Neuronal stem cell (in vitro differentiated cells): ENCODE data around the gene OBP2A.
A peak's percentile ranks its signal among the peaks of the same experiment; 100 is the strongest.

Experiments
- DNase-seq: peaks from one replicate; pipeline ENCODE4 v3.0.0-alpha.2; 2013; ENCODE audit warnings: low spot score
- H2AFZ ChIP-seq: one replicate; pipeline ENCODE4 v1.6.1; 2013; ENCODE audit warnings: mild to moderate bottlenecking, low read length, inconsistent platforms
- H2AK5ac ChIP-seq: 2 replicates; pipeline ENCODE4 v1.6.1; 2013; ENCODE audit warnings: low read depth, mild to moderate bottlenecking, inconsistent platforms, low read length, moderate library complexity, mixed read lengths
- H2BK120ac ChIP-seq: 2 replicates; pipeline ENCODE4 v1.6.1; 2013; ENCODE audit warnings: low read depth, mild to moderate bottlenecking, inconsistent platforms, low read length, moderate library complexity, mixed read lengths
- H2BK12ac ChIP-seq: one replicate; pipeline ENCODE4 v1.6.1; 2013; ENCODE audit warnings: low read length, inconsistent platforms
- H2BK15ac ChIP-seq: 2 replicates; pipeline ENCODE4 v1.6.1; 2013; ENCODE audit warnings: mild to moderate bottlenecking, low read length, inconsistent platforms, mixed read lengths
- H2BK5ac ChIP-seq: one replicate; pipeline ENCODE4 v1.6.1; 2013; ENCODE audit warnings: inconsistent platforms, mild to moderate bottlenecking, low read length, moderate library complexity
- H3K14ac ChIP-seq: one replicate; pipeline ENCODE4 v1.6.1; 2013; ENCODE audit warnings: low read length, inconsistent platforms
- H3K18ac ChIP-seq: 2 replicates; pipeline ENCODE4 v1.6.1; 2013; ENCODE audit warnings: low read length, inconsistent platforms
- H3K23ac ChIP-seq: 2 replicates; pipeline ENCODE4 v1.6.1; 2013; ENCODE audit warnings: low read depth, mild to moderate bottlenecking, mixed read lengths, low read length, inconsistent platforms; ENCODE audit not compliant: poor library complexity
- H3K27ac ChIP-seq: replicated peaks from 3 replicates; pipeline ENCODE4 v1.5.1; 2013; ENCODE audit warnings: low read length, inconsistent platforms
- H3K27me3 ChIP-seq, 3 experiments: 2 replicates each; pipeline ENCODE4 v1.6.1; 2013; ENCODE audit warnings: low read length in 3 of 3, mild to moderate bottlenecking in 2 of 3, inconsistent platforms in 1 of 3, low read depth in 1 of 3, mixed read lengths in 1 of 3, moderate library complexity in 1 of 3; ENCODE audit not compliant: control insufficient read depth in 3 of 3, insufficient read depth in 3 of 3
- H3K36me3 ChIP-seq, 2 donors: replicated peaks in 1 of 2; 2 replicates each; pipeline ENCODE4 v1.6.1; 2013; ENCODE audit warnings: low read length in 2 of 2; ENCODE audit not compliant: control insufficient read depth in 2 of 2, insufficient read depth in 2 of 2
- H3K4ac ChIP-seq: 2 replicates; pipeline ENCODE4 v1.6.1; 2013; ENCODE audit warnings: inconsistent platforms, mild to moderate bottlenecking, low read length, moderate library complexity
- H3K4me1 ChIP-seq, 2 donors: 1 replicate in 1 of 2; 2 replicates in 1 of 2; pipeline ENCODE4 v1.6.1; 2013; ENCODE audit warnings: low read length in 2 of 2, low read depth in 1 of 2; ENCODE audit not compliant: control insufficient read depth in 2 of 2, insufficient read depth in 1 of 2
- H3K4me2 ChIP-seq: one replicate; pipeline ENCODE4 v1.6.1; 2013; ENCODE audit warnings: mild to moderate bottlenecking, low read length, inconsistent platforms; ENCODE audit not compliant: insufficient read depth, poor library complexity, severe bottlenecking
- H3K4me3 ChIP-seq, 2 donors: 2 replicates each; pipeline ENCODE4 v1.5.1; 2013; ENCODE audit warnings: low read length in 2 of 2, mild to moderate bottlenecking in 2 of 2, inconsistent platforms in 1 of 2, moderate library complexity in 1 of 2
- H3K79me1 ChIP-seq: one replicate; pipeline ENCODE4 v1.6.1; 2013; ENCODE audit warnings: low read depth, mild to moderate bottlenecking, inconsistent platforms, low read length, moderate library complexity
- H3K9ac ChIP-seq: one replicate; pipeline ENCODE4 v1.6.1; 2013; ENCODE audit warnings: mild to moderate bottlenecking, low read depth, low read length, inconsistent platforms; ENCODE audit not compliant: poor library complexity
- H3K9me3 ChIP-seq, 2 donors: replicated peaks in 1 of 2; 2 replicates each; pipeline versions ENCODE3 to v1.6.1; 2013; ENCODE audit warnings: low read length in 2 of 2, mild to moderate bottlenecking in 2 of 2, inconsistent platforms in 1 of 2, low read depth in 1 of 2, mixed read lengths in 1 of 2, moderate library complexity in 1 of 2; ENCODE audit not compliant: control insufficient read depth in 2 of 2, insufficient read depth in 1 of 2
- H4K8ac ChIP-seq: one replicate; pipeline ENCODE4 v1.6.1; 2013; ENCODE audit warnings: low read depth, mild to moderate bottlenecking, inconsistent platforms, low read length, moderate library complexity
- H4K91ac ChIP-seq: one replicate; pipeline ENCODE4 v1.6.1; 2013; ENCODE audit warnings: low read length, low read depth, mild to moderate bottlenecking, inconsistent platforms; ENCODE audit not compliant: poor library complexity
- WGBS, 2 donors: extraction: QIAGEN DNeasy Blood & Tissue Kit; methylation state at CpG; one replicate each; pipeline ENCODE4 v1.1.7; 2013; ENCODE audit warnings: missing lambda C conversion rate in 2 of 2, mixed read lengths in 1 of 2; ENCODE audit not compliant: insufficient read length in 2 of 2, insufficient replicate concordance in 1 of 2; ENCODE audit errors: extremely low coverage in 2 of 2; 5-methylcytosine and 5-hydroxymethylcytosine counted together

OBP2A gene

GRCh38 chr9:135525241-135526088, 20.5 kb upstream of the OBP2A start:
- Histone ChIP-seq H2BK5ac (peak overlapping the region; percentile 39), H3K27me3 (peaks cover 0 to 7% (median 0%) of the 10 kb centered on the region in 3 experiments), H3K36me3 (no peaks in the 10 kb centered on the region), H2BK120ac (no peak overlapping the region), H3K79me1 (no peaks in the 10 kb centered on the region), H3K4ac (no peak overlapping the region), H2BK12ac (peak overlapping the region; percentile 22), H3K4me3 (no peak overlapping the region), H3K4me1 (peaks cover 0 to 6% of the 10 kb centered on the region in 2 donors), H4K91ac (no peak overlapping the region), H3K4me2 (no peak overlapping the region), H2AK5ac (peak overlapping the region; percentile 70), H3K18ac (peak overlapping the region; percentile 64), H3K14ac (no peak overlapping the region), H4K8ac (no peak overlapping the region), H3K9ac (no peak overlapping the region), H3K9me3 (no peaks in the 10 kb centered on the region), H3K27ac (no peak overlapping the region), H2BK15ac (peak overlapping the region; percentile 67), H3K23ac (peak overlapping the region; percentile 5), H2AFZ (no peak overlapping the region)
- no CpG with 5 or more reads among the region's 31 CpGs for WGBS, 2 donors
- DNase-seq = no peak

GRCh38 chr9:135526089-135526729, 19.7 kb upstream of the OBP2A start:
- H3K4me1 ChIP-seq = peaks cover 0 to 6% of the 10 kb centered on the region in 2 donors
- H3K4ac ChIP-seq = no peak overlapping the region
- H3K18ac ChIP-seq = peak overlapping the region; percentile 70
- peak overlapping the region; percentile 16 for H2BK12ac ChIP-seq
- no peak for DNase-seq
- no CpG with 5 or more reads among the region's 11 CpGs for WGBS, 2 donors
- H3K9me3 ChIP-seq = no peaks in the 10 kb centered on the region
- no peak overlapping the region for H3K27ac ChIP-seq
- H4K8ac ChIP-seq = no peak overlapping the region
- no peak overlapping the region for H2AFZ ChIP-seq
- peak overlapping the region; percentile 75 for H2BK5ac ChIP-seq
- no peak overlapping the region for H3K23ac ChIP-seq
- H3K27me3 ChIP-seq = peaks cover 0 to 7% (median 0%) of the 10 kb centered on the region in 3 experiments
- no peak overlapping the region for H3K4me2 ChIP-seq
- no peak overlapping the region for H3K4me3 ChIP-seq
- no peaks in the 10 kb centered on the region for H3K79me1 ChIP-seq
- H2AK5ac ChIP-seq = no peak overlapping the region
- no peak overlapping the region for H3K9ac ChIP-seq
- no peak overlapping the region for H4K91ac ChIP-seq
- H2BK15ac ChIP-seq = peak overlapping the region; percentile 67
- no peak overlapping the region for H3K14ac ChIP-seq
- no peak overlapping the region for H2BK120ac ChIP-seq
- no peaks in the 10 kb centered on the region for H3K36me3 ChIP-seq

DNA sequence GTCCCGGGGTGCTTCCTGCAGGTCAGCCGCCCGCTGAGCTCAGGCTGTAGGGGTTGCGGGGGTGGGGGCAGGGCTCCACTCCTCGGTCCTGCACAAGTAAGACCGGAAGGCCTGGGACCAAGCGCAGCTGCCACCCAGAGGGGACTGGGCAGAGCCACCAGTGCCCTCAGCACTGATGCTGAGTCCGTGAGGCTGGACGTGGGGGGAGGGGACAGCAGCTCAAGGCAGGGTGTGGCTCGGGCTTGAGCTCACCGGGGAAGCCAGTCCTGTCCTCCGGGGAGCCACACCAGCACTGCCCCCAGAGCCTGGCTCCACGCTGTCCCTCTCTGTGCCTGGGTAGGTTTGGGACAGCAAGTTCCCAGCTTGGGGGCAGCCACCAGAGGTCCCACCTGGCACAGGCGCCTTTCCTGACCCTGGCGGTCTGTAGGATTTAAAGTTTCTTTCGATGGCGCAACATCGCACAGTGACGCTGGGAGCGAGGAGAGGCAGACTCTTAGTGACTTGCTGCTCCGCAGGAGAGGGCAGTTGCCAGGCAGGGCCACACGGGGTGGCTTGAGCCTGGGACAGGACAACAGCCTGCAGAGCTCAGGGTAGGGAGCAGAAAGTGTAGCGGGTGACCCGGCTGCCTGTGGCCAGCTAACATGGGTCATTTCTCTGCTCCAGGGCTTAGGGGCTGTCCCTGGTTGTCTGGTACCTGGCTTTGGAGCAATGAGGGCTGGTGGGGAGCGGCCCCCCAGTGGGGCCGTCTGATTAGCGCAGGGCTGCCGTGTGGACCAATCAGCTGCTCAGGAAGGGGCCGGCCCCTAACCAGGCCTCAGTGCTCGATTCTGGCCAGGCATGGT, 19.0 kb upstream of the OBP2A start:
- no peak overlapping the region for H4K91ac ChIP-seq
- peaks cover 0 to 6% of the 10 kb centered on the region in 2 donors for H3K4me1 ChIP-seq
- peak overlapping the region; percentile 47 for H3K14ac ChIP-seq
- DNase-seq = no peak
- no CpG with 5 or more reads among the region's 30 CpGs for WGBS, 2 donors
- no peak overlapping the region for H3K27ac ChIP-seq
- no peak overlapping the region for H2AFZ ChIP-seq
- peaks cover 0 to 7% (median 0%) of the 10 kb centered on the region in 3 experiments for H3K27me3 ChIP-seq
- H3K18ac ChIP-seq = peak overlapping the region; percentile 70
- H3K36me3 ChIP-seq = no peaks in the 10 kb centered on the region
- H4K8ac ChIP-seq = peak overlapping the region; percentile 86
- H2AK5ac ChIP-seq = peak overlapping the region; percentile 40
- peak overlapping the region; percentile 76 for H3K4ac ChIP-seq
- no peak overlapping the region for H2BK120ac ChIP-seq
- H2BK5ac ChIP-seq = peak overlapping the region; percentile 75
- no peak overlapping the region for H3K4me3 ChIP-seq
- H3K9me3 ChIP-seq = no peaks in the 10 kb centered on the region
- H3K79me1 ChIP-seq = no peaks in the 10 kb centered on the region
- peak overlapping the region; percentile 55 for H3K23ac ChIP-seq
- H2BK15ac ChIP-seq = peak overlapping the region; percentile 67
- peak overlapping the region; percentile 4 for H3K9ac ChIP-seq
- peak overlapping the region; percentile 16 for H2BK12ac ChIP-seq
- no peak overlapping the region for H3K4me2 ChIP-seq
